Activated CD4-positive, alpha-beta T cell treated with anti-CD3 and anti-CD28 coated beads for 48 hours (primary cell): ENCODE results near the gene CLSTN1.
"Not testable (repeated sequence)": the region's sequence is repeated elsewhere in the genome, so short reads cannot be mapped to it uniquely, and the experiment has no call there.

Experiments
- DNase-seq: peaks from one replicate; pipeline ENCODE4 v3.0.0-alpha.2; 2020

Gene CLSTN1

GRCh38 chr1:9728451-9729295 is 95.1 kb downstream of the CLSTN1 start:
- DNase-seq, result peak; percentile 85

- DNase-seq, result no peak
Measured at GRCh38 chr1:9726905-9727595, 96.7 kb downstream of the CLSTN1 start.

GRCh38 chr1:9726406-9726805 is 97.4 kb downstream of the CLSTN1 start:
- DNase-seq, result no peak

- DNase-seq, result peak; percentile 82
Measured at GRCh38 chr1:9724706-9725476, 98.9 kb downstream of the CLSTN1 start.

GRCh38 chr1:9723926-9724325 is 99.8 kb downstream of the CLSTN1 start:
- no peak for DNase-seq

GRCh38 chr1:9723068-9723805 is 100.5 kb downstream of the CLSTN1 start:
- no peak for DNase-seq

- no peak for DNase-seq
Measured at GRCh38 chr1:9722378-9722749, 101.4 kb downstream of the CLSTN1 start.

GRCh38 chr1:9721606-9722377 is 102.0 kb downstream of the CLSTN1 start:
- peak; percentile 82 for DNase-seq

- no peak for DNase-seq
Measured at GRCh38 chr1:9720785-9721605, 102.8 kb downstream of the CLSTN1 start.

- no peak for DNase-seq
Measured at GRCh38 chr1:9719978-9720722, 103.6 kb downstream of the CLSTN1 start.

GRCh38 chr1:9718006-9718680 is 105.6 kb downstream of the CLSTN1 start:
- DNase-seq, result no peak

- peak; percentile 90 for DNase-seq
Measured at GRCh38 chr1:9717193-9718005, 106.4 kb downstream of the CLSTN1 start.

- DNase-seq, result peak; percentile 48
Measured at GRCh38 chr1:9716404-9717192, 107.2 kb downstream of the CLSTN1 start.

GRCh38 chr1:9715536-9716226 is 108.1 kb downstream of the CLSTN1 start:
- peak; percentile 60 for DNase-seq

- DNase-seq, result peak; percentile 47
Measured at GRCh38 chr1:9714257-9714718, 109.5 kb downstream of the CLSTN1 start.

- DNase-seq, result not testable (repeated sequence)
Measured at GRCh38 chr1:9712767-9713166, 111.0 kb downstream of the CLSTN1 start.

GRCh38 chr1:9711466-9712020 is 112.2 kb downstream of the CLSTN1 start:
- no peak for DNase-seq
